GM10266 (cell line): ENCODE data around the gene IKZF3.
"Not testable (repeated sequence)": the region's sequence is repeated elsewhere in the genome, so short reads cannot be mapped to it uniquely, and the experiment has no call there.

Source experiments
- DNase-seq: peaks from one replicate; pipeline ENCODE4 v3.0.0; 2012; ENCODE audit errors: extremely low spot score
- TF ChIP-seq, protein P1 (sequence below): IDR thresholded peaks from 2 replicates; pipeline ENCODE4 v1.5.1; 2012; ENCODE audit warnings: mild to moderate bottlenecking, low read depth; ENCODE audit not compliant: control insufficient read depth, insufficient read depth; ENCODE audit errors: missing control alignments

Gene IKZF3

DNA sequence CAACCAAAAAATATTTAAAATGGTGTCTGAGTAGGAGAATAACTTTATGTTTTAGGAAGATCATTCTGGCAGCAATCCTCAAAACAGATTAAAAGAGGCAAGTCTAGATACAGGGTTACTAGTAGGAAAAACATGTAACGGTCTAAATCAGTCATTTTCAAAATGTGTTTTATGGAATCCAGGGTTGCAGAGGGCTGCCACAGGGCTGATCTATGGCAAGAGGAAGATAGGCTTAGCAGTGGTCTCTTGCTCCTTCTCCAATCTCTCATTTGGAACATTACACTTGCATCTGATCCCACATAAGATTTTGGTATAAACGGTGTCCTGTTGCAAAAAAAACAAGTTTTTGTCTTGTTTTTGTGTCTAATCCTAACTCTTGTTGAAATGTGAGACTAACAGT lies 9.2 kb downstream of the IKZF3 start:
- TF ChIP-seq, protein P1, sequence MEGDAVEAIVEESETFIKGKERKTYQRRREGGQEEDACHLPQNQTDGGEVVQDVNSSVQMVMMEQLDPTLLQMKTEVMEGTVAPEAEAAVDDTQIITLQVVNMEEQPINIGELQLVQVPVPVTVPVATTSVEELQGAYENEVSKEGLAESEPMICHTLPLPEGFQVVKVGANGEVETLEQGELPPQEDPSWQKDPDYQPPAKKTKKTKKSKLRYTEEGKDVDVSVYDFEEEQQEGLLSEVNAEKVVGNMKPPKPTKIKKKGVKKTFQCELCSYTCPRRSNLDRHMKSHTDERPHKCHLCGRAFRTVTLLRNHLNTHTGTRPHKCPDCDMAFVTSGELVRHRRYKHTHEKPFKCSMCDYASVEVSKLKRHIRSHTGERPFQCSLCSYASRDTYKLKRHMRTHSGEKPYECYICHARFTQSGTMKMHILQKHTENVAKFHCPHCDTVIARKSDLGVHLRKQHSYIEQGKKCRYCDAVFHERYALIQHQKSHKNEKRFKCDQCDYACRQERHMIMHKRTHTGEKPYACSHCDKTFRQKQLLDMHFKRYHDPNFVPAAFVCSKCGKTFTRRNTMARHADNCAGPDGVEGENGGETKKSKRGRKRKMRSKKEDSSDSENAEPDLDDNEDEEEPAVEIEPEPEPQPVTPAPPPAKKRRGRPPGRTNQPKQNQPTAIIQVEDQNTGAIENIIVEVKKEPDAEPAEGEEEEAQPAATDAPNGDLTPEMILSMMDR, result no peak
- no peak for DNase-seq

DNA sequence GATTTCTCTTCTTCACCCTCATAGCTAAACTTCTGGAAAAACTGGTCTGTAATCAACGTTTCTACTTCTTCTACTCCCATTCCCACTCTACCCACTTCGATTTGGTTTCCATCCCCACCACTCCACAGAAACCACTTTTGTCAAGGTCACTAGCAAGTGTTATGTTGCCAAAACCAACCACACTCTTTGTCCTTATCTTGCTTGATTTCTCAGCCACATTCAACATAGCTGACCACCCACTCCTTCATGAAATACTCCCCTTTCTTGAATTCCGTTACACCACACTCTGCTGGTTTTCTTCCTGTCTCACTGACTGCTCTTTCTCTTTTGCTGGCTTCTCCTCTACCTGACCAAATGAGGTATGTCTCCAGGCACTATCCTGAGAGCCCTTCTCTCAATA lies 11.9 kb downstream of the IKZF3 start:
- DNase-seq, result peak; percentile 29
- TF ChIP-seq, protein P1, result no peak

DNA sequence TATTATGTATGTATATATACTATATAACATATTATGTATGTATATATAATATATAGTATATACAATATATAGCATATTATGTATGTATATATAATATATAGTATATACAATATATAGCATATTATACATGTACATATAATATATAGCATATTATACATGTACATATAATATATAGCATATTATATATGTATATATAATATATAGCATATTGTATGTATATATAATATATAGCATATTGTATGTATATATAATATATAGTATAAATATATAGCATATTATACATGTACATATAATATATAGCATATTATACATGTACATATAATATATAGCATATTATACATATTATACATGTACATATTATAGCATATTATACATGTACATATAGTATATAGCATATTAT lies 13.9 kb downstream of the IKZF3 start:
- DNase-seq, result not testable (repeated sequence)

DNA sequence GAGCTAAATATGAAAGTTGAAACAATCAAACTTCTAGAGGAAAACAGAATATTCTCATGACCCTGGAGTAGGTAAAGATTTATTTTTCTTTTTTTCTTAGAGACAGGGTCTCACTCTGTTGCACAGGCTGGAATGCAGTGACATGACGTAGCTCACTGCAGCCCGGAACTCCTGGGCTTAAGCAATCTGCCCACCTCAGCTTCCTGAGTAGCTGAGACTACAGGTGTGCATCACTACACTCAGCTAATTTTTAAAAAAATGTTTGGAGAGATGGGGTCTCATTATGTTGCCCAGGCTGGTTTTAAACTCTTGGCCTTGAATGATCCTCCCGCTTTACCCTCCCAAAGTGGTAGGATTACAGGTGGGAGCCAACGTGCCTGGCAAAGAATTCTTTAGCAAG lies 15.5 kb downstream of the IKZF3 start:
- TF ChIP-seq, protein P1, result no peak
- no peak for DNase-seq

DNA sequence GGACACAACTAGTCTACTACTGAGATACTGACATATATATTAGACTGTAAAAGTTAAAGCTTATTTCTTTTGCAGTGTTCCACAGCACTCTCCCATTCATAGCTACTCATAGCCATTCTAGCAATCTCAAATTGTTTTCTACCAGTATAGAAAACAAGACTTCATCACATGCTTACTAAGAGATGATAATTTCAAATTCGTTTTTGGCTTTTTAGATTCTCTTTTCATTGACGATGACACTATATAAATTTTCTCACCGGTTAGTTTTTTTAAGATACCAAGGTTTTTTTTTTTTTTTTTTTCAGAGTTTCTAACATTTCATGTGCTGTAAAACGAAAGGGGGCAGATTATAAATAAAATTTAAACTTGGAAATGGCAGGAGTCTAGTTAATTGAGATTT lies 17.9 kb downstream of the IKZF3 start:
- DNase-seq, result no peak
- TF ChIP-seq, protein P1, result no peak

DNA sequence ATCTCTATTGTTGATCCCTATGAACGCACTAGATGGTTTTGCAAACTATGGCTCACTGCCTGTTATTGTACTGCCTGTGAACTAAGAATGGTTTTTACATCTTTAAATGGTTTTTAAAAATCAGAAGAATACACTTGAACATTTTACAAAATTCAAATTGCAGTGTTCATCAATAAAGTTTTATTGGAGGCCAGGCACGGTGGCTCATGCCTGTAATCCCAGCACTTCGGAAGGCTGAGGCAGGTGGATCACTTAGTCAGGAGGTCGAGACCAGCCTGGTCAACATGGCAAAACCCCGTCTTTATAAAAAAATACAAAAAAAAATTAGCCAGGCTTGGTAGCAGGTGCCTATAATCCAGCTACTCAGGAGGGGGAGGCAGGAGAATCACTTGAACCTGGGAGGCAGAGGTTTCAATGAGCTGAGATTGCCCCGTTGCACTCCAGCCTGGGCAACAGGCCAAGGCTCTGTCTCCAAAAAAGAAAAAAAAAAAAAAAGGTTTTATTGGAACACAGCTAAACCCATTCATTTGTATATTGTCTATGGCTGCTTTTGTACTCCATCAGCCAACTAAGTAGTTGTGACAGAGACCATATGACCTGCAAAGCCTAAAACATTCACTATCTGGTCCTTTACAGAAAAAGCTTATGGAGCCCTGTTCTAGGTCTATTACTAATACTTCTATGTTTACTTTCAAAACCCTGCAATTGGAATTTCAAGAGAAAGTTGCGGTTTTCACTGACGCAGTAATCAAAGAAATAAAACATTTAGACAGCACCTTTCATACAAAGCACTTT lies 18.9 kb downstream of the IKZF3 start:
- TF ChIP-seq, protein P1, result no peak
- no peak for DNase-seq

DNA sequence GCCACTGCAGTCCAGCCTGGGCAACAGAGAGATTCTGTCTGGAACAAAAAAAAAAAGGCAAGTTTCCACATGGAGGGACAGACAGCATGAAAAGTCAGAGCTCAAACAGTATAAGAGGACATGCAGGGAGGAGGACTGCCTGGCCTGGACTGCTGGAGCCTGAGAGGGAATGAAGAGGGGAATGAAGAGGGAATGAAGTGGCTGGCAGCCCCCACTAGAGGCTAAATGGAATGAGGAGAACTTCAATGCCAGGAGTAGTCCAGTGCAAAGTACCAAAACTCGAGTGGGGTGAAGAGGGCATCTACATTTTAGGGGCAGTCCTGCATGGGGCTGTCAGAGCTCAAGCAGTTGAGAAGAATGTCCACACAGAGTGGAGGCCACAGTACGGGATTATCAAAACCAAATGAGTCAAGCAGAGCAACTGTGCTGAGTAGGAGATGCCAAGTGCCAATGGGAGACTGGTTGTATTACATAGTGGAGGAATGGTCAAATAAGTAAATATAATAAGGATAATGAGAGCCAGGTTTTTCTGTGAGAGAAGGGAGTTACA lies 22.9 kb downstream of the IKZF3 start:
- no peak for DNase-seq
- TF ChIP-seq, protein P1, result no peak
